ENCODE data around the gene KCNQ1OT1. TPM values are rescaled to one million over a fixed set of nuclear protein-coding genes. Genes with fewer than 3 reads are reported as not detected.

KCNQ1OT1 gene
- total RNA-seq, 1 donor from 2014 or later = 7.0 TPM

- Mint-ChIP-seq H3K4me3 (no peak overlapping the region), H3K36me3 (peaks cover 14% of the 10 kb centered on the region), H3K9me3 (no peaks in the 10 kb centered on the region), H3K27me3 (no peaks in the 10 kb centered on the region), H3K27ac (no peak overlapping the region), H3K4me1 (ENCODE audit: unreplicated experiment) (peaks cover 42% of the 10 kb centered on the region)
- no peak for DNase-seq (ENCODE audit: extremely low spot score, unreplicated experiment)
- TF ChIP-seq, protein P1, sequence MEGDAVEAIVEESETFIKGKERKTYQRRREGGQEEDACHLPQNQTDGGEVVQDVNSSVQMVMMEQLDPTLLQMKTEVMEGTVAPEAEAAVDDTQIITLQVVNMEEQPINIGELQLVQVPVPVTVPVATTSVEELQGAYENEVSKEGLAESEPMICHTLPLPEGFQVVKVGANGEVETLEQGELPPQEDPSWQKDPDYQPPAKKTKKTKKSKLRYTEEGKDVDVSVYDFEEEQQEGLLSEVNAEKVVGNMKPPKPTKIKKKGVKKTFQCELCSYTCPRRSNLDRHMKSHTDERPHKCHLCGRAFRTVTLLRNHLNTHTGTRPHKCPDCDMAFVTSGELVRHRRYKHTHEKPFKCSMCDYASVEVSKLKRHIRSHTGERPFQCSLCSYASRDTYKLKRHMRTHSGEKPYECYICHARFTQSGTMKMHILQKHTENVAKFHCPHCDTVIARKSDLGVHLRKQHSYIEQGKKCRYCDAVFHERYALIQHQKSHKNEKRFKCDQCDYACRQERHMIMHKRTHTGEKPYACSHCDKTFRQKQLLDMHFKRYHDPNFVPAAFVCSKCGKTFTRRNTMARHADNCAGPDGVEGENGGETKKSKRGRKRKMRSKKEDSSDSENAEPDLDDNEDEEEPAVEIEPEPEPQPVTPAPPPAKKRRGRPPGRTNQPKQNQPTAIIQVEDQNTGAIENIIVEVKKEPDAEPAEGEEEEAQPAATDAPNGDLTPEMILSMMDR (conservative IDR thresholded peaks at IDR 0.05) = no peak
Measured at GRCh38 chr11:2678396-2678795, 21.4 kb downstream of the KCNQ1OT1 start.

DNA sequence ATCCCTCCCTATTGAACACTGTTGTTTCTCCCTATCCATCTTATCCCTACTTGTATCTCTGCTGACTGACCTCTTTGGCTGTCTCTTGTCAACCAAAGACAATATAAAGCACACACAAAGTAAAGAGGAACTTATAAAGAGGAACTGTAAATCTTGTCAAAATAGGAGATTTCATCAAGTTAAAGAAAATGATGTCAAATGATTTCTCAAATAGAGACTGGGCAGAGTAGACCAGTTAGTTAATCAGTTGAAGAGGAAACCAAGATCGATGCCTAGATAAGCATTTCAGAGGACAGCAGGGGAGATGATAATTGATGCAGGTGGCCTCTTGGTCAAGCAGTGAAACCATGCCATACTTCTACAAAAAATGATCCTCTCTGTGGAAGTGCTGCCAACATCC, 22.7 kb downstream of the KCNQ1OT1 start:
- Mint-ChIP-seq H3K27ac (no peak overlapping the region), H3K4me3 (no peak overlapping the region), H3K36me3 (peaks cover 14% of the 10 kb centered on the region), H3K9me3 (no peaks in the 10 kb centered on the region), H3K4me1 (ENCODE audit: unreplicated experiment) (peaks cover 43% of the 10 kb centered on the region), H3K27me3 (no peaks in the 10 kb centered on the region)
- TF ChIP-seq, protein P1 (conservative IDR thresholded peaks at IDR 0.05) = no peak
- DNase-seq (ENCODE audit: extremely low spot score, unreplicated experiment) = no peak

DNA sequence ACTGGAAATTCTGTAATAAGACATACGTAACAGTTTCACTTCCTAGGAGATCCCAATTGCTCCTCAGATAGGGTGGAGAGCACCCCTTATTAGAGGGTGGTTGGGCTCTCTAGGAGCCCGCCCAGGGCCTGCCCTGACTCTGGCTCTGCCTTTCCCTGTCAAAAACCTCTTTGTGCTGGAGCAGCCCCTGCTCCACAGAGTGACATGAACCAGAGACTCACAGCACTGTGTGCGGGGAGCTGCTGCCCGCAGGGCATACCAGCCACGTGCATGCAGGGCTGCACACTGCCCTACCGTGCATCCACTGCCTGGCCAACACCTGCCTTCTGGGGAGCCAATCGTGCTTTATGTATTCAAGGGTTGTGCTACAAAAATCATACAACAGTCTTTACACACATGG, 24.3 kb downstream of the KCNQ1OT1 start:
- no peak overlapping the region for H3K4me3 Mint-ChIP-seq
- no peak for DNase-seq (ENCODE audit: extremely low spot score, unreplicated experiment)

GRCh38 chr11:2674658-2675131, 25.1 kb downstream of the KCNQ1OT1 start:
- TF ChIP-seq, protein P1 (conservative IDR thresholded peaks at IDR 0.05) = no peak
- Mint-ChIP-seq H3K27ac (peak overlapping the region; percentile 77), H3K36me3 (peaks cover 28% of the 10 kb centered on the region), H3K4me3 (no peak overlapping the region), H3K27me3 (no peaks in the 10 kb centered on the region), H3K9me3 (no peaks in the 10 kb centered on the region), H3K4me1 (ENCODE audit: unreplicated experiment) (peaks cover 46% of the 10 kb centered on the region)
- DNase-seq (ENCODE audit: extremely low spot score, unreplicated experiment) = peak; percentile 43

More for the DNA sequence above, 24.3 kb downstream of the KCNQ1OT1 start:
- H3K36me3 Mint-ChIP-seq = peaks cover 20% of the 10 kb centered on the region
- peaks cover 39% of the 10 kb centered on the region for H3K4me1 Mint-ChIP-seq (ENCODE audit: unreplicated experiment)
- H3K27me3 Mint-ChIP-seq = no peaks in the 10 kb centered on the region
- TF ChIP-seq, protein P1 (conservative IDR thresholded peaks at IDR 0.05) = no peak
- H3K27ac Mint-ChIP-seq = no peak overlapping the region
- H3K9me3 Mint-ChIP-seq = no peaks in the 10 kb centered on the region

DNA sequence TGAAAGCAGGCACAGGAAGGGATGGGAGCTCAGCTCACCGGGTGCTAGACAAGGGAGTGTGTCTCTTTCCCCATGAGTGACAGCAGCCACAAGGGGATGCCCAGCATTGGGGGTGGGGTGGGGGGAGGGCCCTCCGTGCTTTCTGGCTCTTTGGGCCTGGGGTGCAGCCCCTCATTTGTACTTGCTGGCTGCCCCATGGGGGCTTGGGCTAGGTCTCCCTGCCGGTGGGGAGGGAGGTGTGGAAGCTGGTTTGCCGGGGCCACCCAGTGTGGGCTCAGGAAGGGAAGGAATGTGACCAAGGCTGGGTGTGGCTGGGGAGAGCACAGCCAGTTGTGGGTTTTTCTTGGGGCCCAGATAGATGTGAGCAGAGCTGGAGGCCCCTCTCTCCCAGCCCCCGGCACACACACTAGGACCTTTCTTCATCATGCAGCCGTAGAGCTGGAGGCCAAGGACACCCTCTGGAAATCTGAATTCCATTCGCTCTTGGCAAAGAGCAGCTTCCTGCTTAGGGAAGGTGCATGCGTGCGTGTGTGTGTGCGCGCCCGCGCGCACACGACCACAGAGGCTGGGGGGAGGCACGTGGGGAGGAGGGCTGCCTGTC, 25.8 kb downstream of the KCNQ1OT1 start:
- H3K4me3 Mint-ChIP-seq = no peak overlapping the region
- TF ChIP-seq, protein P1 (conservative IDR thresholded peaks at IDR 0.05) = no peak
- H3K27me3 Mint-ChIP-seq = no peaks in the 10 kb centered on the region
- peak; percentile 58 for DNase-seq (ENCODE audit: extremely low spot score, unreplicated experiment)
- H3K9me3 Mint-ChIP-seq = no peaks in the 10 kb centered on the region
- H3K27ac Mint-ChIP-seq = no peak overlapping the region
- H3K4me1 Mint-ChIP-seq (ENCODE audit: unreplicated experiment) = peaks cover 44% of the 10 kb centered on the region
- H3K36me3 Mint-ChIP-seq = peaks cover 27% of the 10 kb centered on the region

All from type B pancreatic cell (in vitro differentiated cells).